ENCODE measurements around the gene BNIP5. TPM values are rescaled to one million over a fixed set of nuclear protein-coding genes. Genes with fewer than 3 reads are reported as not detected.

BNIP5 gene
- total and polyA plus RNA-seq, 2 of the 13 experiments (the other 11 are each of a cell fraction or from before 2014, with no cell fraction given): not detected

- no peak for TF ChIP-seq GZF1 (CRISPR knock-in tag; IDR thresholded peaks at IDR 0.05)
- TF ChIP-seq ZNF430 (CRISPR knock-in tag; IDR thresholded peaks at IDR 0.05): no peak
- TF ChIP-seq ZSCAN12 (CRISPR knock-in tag; IDR thresholded peaks at IDR 0.05): no peak
- TF ChIP-seq ATF6 (CRISPR knock-in tag; conservative IDR thresholded peaks at IDR 0.05): no peak
- 0 out of 2 replicates have a peak, but pooled peaks have one; percentile 15 for TF ChIP-seq ZBTB7B (CRISPR knock-in tag; IDR thresholded peaks at IDR 0.05)
- no peak for TF ChIP-seq PCBP2 (optimal IDR thresholded peaks at IDR 0.05; ENCODE audit: low read depth, low read length, poor library complexity, severe bottlenecking)
- 0 out of 2 replicates have a peak, but pooled peaks have one; percentile 34 for TF ChIP-seq BRCA1 (CRISPR knock-in tag; IDR thresholded peaks at IDR 0.05)
- peak; percentile 21; the same call in 1 of the 2 replicates for TF ChIP-seq ZMYM4 (CRISPR knock-in tag; IDR thresholded peaks at IDR 0.05)
- no peak for TF ChIP-seq CCAR2 (optimal IDR thresholded peaks at IDR 0.05; ENCODE audit: low read depth, low read length)
- TF ChIP-seq ZNF720 (CRISPR knock-in tag; IDR thresholded peaks at IDR 0.05): no peak
- no peak for TF ChIP-seq MZF1 (CRISPR knock-in tag; IDR thresholded peaks at IDR 0.05; ENCODE audit: borderline replicate concordance)
- TF ChIP-seq CCDC6 (CRISPR knock-in tag; IDR thresholded peaks at IDR 0.05): peak; percentile 51; the same call in 1 of the 2 replicates
- no peak for TF ChIP-seq ZNF564 (CRISPR knock-in tag; IDR thresholded peaks at IDR 0.05)
- no peak for TF ChIP-seq NBN (conservative IDR thresholded peaks at IDR 0.05)
- no peak for TF ChIP-seq ATF3 (CRISPR knock-in tag; IDR thresholded peaks at IDR 0.05)
- no peak for TF ChIP-seq GRHL1 (CRISPR knock-in tag; conservative IDR thresholded peaks at IDR 0.05)
- TF ChIP-seq ZNF580 (CRISPR knock-in tag; IDR thresholded peaks at IDR 0.05; ENCODE audit: borderline replicate concordance, low read depth): no peak
- no peak for TF ChIP-seq ZNF326 (CRISPR knock-in tag; IDR thresholded peaks at IDR 0.05; ENCODE audit: borderline replicate concordance)
- TF ChIP-seq POGK (CRISPR knock-in tag; conservative IDR thresholded peaks at IDR 0.05): 0 out of 2 replicates have a peak, but pooled peaks have one; percentile 49
- no peak for TF ChIP-seq RBM22 (optimal IDR thresholded peaks at IDR 0.05; ENCODE audit: low read length)
- TF ChIP-seq SRY (CRISPR knock-in tag; IDR thresholded peaks at IDR 0.05): 0 out of 2 replicates have a peak, but pooled peaks have one; percentile 57
- TF ChIP-seq ZNF264 (CRISPR knock-in tag; IDR thresholded peaks at IDR 0.05): peak; percentile 44; the same call in 1 of the 2 replicates
- no peak for TF ChIP-seq ZNF589 (CRISPR knock-in tag; conservative IDR thresholded peaks at IDR 0.05)
- TF ChIP-seq ATF1 (CRISPR knock-in tag; IDR thresholded peaks at IDR 0.05): no peak
- no peak for TF ChIP-seq ZNF17 (CRISPR knock-in tag; IDR thresholded peaks at IDR 0.05)
Observed at GRCh38 chr6:36340618-36341454, 4.1 kb upstream of the BNIP5 start (continued).

Measured in HepG2 (cell line).